Measurements from ENCODE around the gene PPFIBP2.

PPFIBP2 gene

DNA sequence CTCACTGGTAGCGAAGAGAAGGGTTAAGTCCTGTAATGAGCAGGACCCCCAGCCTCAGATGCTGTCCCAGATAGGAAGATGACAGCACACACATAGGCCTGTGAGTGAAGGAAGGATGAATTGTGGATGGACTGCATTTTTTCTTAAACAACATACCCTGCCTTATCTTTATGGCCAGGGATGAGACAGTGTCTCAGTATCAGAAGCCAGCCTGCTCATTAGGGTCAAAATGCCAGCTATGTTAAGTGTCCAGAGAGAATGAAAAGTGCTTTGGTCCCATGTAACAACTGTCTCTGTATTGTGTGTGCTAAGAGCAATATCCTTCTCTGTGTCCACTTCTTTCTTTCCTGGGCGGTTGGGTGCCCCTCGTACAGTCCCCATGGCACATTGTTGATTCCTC is 30.2 kb downstream of the PPFIBP2 start:
- no peak for DNase-seq
- in situ Hi-C loops (cut with MboI; ENCODE audit: low pct_unique_long_range_greater_than_20kb, low sequenced_read_pairs): no loop called here

DNA sequence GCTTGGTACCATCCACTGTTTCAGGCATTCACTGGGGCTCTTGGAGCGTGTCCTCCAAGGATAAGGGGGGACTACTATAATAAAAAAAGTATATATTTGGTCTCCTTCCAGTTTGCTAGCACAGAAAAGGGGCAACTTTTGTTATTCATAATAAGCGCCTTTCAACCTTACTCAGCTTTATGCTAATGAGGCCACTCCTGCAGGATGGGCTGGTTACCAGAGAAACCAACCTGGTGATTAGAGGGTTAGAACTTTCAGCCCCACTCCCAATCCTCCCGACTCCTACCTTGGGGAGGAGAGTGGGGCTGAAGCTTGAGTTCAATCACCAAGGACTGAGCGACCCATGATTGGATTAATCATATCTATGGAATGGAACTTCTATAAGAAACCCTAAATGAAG is 31.8 kb downstream of the PPFIBP2 start:
- no peak for DNase-seq
- in situ Hi-C loops (cut with MboI; ENCODE audit: low pct_unique_long_range_greater_than_20kb, low sequenced_read_pairs): no loop called here

DNA sequence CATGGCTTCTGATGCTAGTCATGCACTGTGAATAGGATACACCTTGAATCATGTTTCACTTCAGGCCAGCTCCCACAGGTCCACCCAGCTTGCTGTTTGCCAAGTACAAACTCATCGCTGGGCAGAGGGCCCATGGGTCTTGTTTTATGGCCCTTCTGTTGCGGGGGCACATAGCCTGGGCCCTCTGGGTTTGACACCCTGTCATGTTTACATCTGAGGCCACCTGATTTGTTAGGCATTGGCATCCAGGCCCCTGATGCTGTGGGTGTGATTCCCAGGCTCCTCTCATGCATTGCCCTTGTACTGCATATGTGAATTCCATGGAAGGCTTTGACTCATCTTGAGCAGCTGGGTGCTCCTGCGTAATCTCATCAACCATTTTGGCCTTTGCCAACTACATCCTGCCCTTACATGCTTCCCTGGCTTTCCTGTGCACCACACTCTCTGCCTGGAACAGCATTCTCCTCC is 32.6 kb downstream of the PPFIBP2 start:
- in situ Hi-C loops (cut with MboI; ENCODE audit: low pct_unique_long_range_greater_than_20kb, low sequenced_read_pairs): no loop called here
- no peak for DNase-seq

DNA sequence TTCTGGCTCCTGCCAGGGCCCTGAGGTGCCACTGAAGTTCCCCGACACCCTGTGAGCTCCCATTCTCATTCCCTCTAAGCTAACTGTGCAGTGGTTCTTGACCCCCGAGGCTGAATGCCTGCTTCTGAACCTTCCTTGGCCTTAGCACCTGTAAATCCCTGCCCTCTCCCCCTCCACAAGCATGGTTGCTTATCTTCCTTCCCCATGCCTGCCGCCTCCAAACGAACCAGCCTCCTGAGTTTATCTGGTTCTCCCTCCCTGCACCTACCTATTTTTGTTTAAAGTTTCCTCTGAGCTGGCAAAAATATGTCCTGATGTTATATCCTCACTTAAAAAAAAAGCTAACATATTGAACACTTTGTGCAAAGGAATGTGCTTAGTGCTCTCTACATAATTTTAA is 33.9 kb downstream of the PPFIBP2 start:
- in situ Hi-C loops (cut with MboI; ENCODE audit: low pct_unique_long_range_greater_than_20kb, low sequenced_read_pairs): no loop called here

DNA sequence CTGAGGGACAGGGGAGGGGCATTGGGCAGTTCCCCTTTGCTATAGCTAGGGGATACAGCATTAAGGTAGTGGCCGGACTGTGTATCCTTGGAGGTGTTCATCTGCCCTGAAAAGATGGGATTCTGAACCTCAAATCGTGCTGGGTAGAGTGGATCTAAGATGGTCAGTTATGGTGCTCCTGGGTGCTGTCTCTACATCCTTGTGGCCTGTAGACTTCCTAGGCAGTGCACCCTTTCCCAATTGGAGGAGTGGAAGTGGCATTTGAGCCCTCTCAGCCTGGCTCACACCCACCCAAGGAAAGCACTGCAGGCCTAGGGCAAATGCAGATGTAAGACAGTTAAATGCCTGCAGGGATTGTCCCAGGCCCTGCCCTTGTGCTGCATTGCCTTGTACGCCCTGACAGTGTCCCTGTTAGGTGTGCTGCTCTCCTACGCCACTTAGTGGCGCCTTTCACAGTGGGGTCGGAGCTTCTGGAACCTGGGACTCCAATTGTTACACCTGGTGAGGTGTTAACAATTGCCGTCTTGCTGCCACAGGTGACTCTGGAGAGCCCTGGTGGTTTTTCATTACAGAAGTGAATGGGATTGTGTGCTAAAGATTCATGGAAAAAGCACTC is 35.0 kb downstream of the PPFIBP2 start:
- peak; percentile 26 for DNase-seq
- in situ Hi-C loops (cut with MboI; ENCODE audit: low pct_unique_long_range_greater_than_20kb, low sequenced_read_pairs): no loop called here

More for the DNA sequence above, 33.9 kb downstream of the PPFIBP2 start:
- DNase-seq: no peak

DNA sequence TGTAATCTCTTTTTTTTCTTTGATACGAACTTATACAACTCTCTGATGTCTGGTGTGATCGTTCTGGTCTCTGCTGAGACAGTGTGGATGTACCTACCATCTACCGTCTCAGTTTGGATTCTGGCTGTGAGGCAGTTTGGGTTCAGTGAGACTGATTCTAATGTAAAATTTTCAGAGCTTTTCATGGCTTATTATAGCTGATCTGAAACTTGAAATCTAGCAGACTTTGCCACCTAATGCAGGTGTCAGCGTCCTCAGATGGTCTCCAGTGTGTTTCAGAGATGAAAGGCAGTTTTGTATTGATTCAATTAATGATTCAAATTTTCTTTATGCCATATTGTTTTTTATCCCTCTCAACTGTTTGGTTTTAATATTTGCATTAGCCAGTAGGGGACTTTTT is 35.9 kb downstream of the PPFIBP2 start:
- DNase-seq: no peak
- in situ Hi-C loops (cut with MboI; ENCODE audit: low pct_unique_long_range_greater_than_20kb, low sequenced_read_pairs): no loop called here

DNA sequence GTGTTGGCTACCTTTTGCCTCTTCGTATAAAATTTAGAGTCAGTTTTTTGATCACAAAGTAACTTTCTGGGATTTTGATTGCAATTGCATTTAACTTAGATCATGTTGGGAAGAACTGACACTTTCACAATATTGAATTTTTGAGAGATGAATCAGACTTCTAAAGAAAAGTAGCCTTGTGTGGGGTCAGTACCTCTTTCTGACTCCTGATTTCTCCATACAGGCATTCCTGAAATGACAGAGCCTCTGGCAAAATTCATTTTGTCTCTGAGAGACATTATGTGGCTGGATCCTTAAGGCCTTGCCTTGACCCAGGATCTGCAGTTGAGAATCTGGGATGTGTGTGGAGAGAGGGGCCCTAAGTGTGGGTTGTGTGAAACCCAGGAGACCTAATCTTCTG is 37.8 kb downstream of the PPFIBP2 start:
- DNase-seq: no peak
- in situ Hi-C loops (cut with MboI; ENCODE audit: low pct_unique_long_range_greater_than_20kb, low sequenced_read_pairs): no loop called here

DNA sequence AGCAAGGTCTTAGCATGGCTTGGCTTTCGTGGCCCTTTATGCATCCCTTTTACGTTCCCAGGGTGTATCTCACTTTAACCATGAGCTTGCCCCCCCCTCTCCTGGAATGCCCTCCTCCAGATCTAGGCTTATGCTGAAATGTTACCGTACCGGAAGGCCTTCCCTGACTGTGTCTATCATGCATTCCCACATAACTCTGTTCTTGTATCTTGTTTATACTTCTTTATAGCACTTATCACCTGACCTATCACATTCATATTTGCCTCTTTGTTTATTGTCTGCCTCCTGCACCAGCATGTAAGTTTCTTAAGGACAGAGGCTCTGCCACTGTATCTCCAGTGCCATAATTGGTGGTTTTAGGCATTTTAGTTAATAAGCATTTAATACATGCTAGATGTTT is 38.9 kb downstream of the PPFIBP2 start:
- no peak for DNase-seq
- in situ Hi-C loops (cut with MboI; ENCODE audit: low pct_unique_long_range_greater_than_20kb, low sequenced_read_pairs): no loop called here

DNA sequence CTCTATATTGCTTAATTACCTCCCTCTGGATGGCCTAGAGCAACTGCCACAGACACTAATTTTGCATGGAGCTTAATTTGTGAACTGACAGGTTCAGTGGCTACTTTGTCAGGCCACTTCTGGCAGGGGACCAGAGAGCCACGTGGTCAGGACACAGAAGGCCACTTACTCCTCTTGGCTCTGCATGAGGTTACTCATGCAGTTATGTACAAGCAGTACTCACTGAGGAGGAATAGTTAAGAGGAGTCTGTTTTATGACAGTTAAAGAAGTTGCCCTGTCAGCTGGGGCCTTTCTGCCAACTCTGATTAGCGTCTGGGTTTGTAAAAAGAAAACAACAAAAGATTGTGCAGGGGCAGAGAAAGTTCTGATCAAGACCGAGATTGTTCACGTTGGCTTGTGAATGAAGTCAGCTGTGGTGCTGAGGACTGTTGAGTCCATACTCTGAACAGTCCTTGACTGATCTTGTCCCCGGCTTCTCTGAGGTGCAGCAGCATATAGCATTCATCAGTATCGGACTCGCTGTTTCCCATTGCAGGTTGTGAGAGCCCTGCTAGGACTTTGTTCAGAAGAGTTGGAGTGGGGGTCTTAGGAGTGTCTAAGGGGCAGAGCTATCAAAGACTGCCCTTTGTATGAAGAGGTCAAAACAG is 41.4 kb downstream of the PPFIBP2 start:
- DNase-seq: no peak
- in situ Hi-C loops (cut with MboI; ENCODE audit: low pct_unique_long_range_greater_than_20kb, low sequenced_read_pairs): no loop called here

DNA sequence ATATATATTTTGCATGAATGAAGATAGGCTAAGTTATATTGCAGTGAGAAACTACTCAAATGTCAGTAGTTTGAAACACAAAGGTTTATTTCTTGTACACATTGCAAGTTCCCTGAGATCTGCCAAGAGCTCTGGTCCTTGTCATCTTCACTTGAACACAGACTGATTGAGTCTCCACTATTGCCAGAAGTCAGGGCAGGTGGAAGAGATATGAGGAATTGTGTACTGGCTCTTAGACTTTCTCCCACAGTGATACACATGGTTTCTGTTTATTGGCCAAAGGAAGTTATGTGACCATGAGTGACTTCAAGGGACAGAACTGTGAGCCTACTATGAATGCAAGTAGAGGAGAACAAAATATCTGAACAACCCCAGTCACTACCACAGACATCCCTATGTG is 44.2 kb downstream of the PPFIBP2 start:
- in situ Hi-C loops (cut with MboI; ENCODE audit: low pct_unique_long_range_greater_than_20kb, low sequenced_read_pairs): no loop called here

DNA sequence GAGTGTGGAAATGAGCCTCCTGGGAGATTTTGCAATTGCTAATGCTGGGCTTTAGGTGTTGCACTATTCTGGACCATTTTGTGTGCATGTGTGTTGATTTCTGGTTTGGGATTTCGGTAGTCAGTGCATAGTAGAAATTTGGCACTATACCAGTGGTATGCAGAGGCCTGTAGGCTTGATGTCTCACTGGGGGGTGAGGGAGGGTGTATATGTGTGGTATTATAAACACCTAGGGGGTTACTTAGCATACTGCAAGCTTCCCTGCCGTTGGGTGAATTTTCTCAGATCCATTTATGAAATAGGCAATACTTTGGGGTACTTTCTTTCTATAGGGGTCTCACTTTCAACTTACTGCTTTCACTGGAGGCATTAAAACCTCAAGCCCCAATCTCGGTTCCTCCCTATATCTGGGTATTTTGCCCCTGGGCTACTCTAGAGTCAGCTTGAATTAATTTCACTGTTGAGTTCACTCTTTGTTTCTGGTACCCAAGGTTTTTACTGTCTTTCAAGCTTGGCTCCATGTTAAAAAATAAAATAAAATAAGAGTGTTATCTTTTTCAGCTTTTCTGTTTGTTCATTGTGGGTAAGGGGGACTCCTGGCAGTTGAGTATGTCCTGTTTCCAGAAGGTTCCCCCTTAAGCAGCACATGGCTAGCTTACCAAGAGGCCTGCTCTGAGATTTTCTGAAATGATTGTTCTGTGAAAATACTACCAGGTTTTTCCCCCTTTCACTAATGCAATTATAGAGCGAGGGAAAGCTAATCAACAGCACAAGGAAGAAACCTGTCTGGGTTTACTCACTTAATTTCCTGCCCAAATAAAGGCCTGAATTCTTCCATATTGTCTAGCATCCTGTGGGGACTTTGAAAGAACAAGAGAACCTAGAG is 45.8 kb downstream of the PPFIBP2 start:
- in situ Hi-C loops (cut with MboI; ENCODE audit: low pct_unique_long_range_greater_than_20kb, low sequenced_read_pairs): no loop called here
- no peak for DNase-seq

More for the DNA sequence above, 44.2 kb downstream of the PPFIBP2 start:
- DNase-seq: no peak

DNA sequence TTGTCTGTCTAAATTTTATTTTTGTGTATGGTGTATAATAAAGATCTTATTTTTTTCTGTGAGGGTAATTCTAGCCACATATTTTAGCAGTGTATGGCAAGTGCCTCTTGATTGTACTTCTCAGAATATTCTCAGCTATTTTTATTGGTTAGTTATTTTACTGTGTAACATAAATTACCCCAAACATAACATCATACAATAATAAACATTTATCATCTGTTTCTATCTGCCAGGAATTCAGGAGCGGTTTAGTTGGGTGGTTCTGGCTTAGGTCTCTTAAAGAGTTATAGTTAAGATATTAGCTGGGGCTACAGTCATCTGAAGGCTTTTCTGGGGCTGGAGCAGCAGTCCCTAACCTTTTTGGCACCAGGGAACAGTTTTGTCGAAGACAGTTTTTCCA is 47.8 kb downstream of the PPFIBP2 start:
- in situ Hi-C loops (cut with MboI; ENCODE audit: low pct_unique_long_range_greater_than_20kb, low sequenced_read_pairs): no loop called here
- DNase-seq: no peak

DNA sequence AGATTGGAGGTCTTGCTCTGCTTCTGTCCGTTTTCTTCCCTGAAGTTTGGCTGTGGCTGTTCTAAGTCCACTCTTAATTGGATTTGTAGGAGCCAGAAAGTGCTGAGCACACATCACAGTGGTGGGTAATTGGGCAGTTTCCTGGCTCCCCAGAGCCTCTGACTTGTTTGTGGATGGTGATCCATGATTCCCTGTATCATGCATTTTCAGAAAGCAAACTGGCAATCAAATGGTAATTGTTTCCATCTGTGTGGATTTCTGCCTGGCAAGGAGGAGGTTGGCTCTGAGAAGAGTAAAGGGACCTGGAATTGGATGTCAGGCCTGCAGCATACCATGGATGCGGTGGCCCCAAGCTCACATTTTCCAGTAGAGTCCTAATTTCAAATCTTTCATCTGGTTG is 49.5 kb downstream of the PPFIBP2 start:
- DNase-seq: no peak
- in situ Hi-C loops (cut with MboI; ENCODE audit: low pct_unique_long_range_greater_than_20kb, low sequenced_read_pairs): no loop called here

DNA sequence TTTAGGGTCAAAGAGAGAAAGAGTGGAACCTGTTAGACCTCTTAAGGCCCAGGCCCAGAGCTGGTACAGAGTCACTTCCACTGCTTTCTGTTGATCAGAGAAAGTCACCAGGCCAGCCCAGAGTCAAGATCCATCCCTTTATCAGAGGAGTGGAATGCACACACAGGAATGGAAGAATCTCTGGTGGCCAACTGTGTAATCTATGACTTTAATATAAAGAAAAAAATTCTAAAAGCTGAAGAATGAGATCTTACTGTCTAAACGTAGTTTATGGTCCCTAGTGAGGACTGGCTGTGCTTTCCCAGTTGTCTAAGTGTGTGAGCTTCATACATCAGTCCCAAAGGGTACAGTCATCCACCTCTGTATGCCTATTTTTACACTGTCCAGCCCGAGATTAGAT is 51.0 kb downstream of the PPFIBP2 start:
- in situ Hi-C loops (cut with MboI; ENCODE audit: low pct_unique_long_range_greater_than_20kb, low sequenced_read_pairs): no loop called here
- no peak for DNase-seq

DNA sequence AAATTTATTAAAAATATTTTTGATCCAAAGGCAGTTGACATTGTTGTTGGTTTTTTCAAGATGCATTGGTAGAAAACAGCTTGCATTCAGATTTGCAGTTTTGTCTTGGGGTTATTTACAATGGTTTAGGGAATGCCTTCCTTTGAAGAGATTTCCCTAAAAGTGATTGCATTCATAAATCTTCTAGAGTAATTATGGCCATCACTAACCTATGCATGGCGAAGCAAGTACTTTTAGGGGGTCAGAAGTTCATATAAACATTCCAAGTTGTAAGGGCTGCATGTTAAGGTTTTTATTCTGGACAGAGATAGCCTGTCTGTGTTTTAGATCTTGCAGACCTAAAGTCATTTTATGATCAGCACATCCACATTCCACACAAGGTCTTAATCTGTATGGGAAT is 53.5 kb downstream of the PPFIBP2 start:
- in situ Hi-C loops (cut with MboI; ENCODE audit: low pct_unique_long_range_greater_than_20kb, low sequenced_read_pairs): no loop called here
- no peak for DNase-seq

DNA sequence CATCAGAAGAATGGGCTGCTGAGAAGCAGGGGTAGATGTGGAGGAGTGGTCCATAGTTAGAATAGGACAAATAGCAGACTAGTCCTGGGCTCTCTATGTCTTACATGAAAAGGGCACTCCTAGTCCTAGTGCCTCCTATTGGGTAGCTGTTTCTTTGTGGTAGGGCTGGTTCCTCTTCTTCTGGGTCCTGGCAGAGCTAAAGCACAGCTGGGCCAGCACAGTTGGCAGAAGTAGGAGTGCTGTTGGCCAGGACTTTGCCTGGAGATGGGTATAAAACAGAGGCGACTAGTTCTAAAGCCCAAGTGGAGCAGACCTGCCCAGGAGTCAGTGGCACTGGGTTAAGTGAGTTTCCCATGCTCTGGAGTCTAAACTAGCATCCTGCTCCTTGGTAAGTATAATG is 55.2 kb downstream of the PPFIBP2 start:
- in situ Hi-C loops (cut with MboI; ENCODE audit: low pct_unique_long_range_greater_than_20kb, low sequenced_read_pairs): no loop called here
- no peak for DNase-seq

DNA sequence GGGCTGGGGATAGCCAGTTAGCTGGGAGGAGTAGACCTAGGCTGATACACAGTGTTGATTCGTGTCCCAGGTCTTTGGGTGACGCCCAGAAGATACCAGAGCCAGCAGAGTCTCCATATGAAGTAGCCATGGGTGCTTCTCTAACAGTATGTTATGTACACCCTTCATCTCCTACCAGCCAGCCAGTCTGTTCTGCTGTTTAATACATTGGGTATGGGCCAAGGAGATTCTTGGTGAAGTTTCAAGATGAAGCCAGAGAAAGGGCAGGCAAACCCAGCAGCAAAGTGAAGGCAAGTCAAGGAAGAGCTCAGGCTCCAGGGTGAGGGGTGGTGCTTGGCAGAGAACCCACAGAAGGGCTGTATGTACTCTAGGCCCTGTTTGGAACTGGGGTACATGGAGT is 56.4 kb downstream of the PPFIBP2 start:
- no peak for DNase-seq
- in situ Hi-C loops (cut with MboI; ENCODE audit: low pct_unique_long_range_greater_than_20kb, low sequenced_read_pairs): no loop called here

DNA sequence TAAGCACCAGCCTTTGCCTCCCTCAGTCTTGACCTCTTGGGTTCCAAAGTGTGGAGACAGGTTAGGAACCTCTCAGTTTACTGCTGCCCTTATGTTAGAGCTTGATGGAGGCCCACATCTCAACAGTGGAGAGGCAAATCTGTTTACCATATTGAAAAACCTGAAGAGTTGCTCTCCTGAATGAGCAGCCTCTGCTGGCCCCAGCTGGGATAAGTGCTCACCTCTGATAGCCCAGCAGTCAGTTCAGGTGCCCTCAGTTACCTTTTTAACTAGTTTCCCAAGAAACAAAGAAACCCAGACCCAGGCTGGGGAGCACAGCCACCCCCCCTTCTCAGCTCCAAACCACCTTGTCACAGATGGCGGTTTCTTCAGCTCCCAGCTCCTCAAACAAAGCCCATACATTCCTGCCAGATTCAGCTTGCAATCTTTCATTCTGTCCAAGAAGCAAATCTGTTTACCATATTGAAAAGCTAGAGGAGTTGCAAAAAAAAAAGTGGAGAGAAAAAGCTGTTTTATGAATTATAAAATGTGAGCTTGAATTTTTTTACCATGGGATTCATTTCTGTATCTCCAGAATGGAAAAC is 57.2 kb downstream of the PPFIBP2 start:
- in situ Hi-C loops (cut with MboI; ENCODE audit: low pct_unique_long_range_greater_than_20kb, low sequenced_read_pairs): no loop called here
- DNase-seq: no peak

DNA sequence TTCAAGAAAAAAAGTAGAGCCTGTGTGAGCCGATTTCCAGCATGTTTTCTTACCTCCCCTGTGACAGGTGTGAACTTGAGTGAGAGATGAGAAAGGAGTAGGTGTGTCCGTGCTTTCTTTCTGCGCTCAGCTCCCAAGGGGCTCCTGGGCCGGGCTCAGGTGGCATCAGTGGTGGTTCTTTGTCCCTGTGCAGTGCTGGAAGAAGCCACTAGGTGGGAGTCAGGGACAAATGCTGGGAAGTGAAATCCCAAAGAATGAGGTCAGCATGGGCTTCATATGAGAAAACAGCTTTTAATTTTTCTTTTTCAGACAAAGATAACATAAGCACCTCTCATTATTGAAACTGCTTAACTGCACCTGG is 57.8 kb downstream of the PPFIBP2 start:
- in situ Hi-C loops (cut with MboI; ENCODE audit: low pct_unique_long_range_greater_than_20kb, low sequenced_read_pairs): no loop called here
- DNase-seq: peak; percentile 50

Measured in KBM-7 (cell line).